Measurements from ENCODE around the gene TRAPPC3.

The TRAPPC3 gene

GRCh38 chr1:36174713-36175112 is 25.4 kb upstream of the TRAPPC3 start:
- TF ChIP-seq, protein P1, sequence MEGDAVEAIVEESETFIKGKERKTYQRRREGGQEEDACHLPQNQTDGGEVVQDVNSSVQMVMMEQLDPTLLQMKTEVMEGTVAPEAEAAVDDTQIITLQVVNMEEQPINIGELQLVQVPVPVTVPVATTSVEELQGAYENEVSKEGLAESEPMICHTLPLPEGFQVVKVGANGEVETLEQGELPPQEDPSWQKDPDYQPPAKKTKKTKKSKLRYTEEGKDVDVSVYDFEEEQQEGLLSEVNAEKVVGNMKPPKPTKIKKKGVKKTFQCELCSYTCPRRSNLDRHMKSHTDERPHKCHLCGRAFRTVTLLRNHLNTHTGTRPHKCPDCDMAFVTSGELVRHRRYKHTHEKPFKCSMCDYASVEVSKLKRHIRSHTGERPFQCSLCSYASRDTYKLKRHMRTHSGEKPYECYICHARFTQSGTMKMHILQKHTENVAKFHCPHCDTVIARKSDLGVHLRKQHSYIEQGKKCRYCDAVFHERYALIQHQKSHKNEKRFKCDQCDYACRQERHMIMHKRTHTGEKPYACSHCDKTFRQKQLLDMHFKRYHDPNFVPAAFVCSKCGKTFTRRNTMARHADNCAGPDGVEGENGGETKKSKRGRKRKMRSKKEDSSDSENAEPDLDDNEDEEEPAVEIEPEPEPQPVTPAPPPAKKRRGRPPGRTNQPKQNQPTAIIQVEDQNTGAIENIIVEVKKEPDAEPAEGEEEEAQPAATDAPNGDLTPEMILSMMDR (IDR thresholded peaks at IDR 0.05; ENCODE audit: insufficient read depth, low read length, poor library complexity, severe bottlenecking), result no peak
- DNase-seq (ENCODE audit: extremely low read depth, insufficient read length), result no peak
- peaks cover 55% of the 10 kb centered on the region for H3K36me3 ChIP-seq (ENCODE audit: control insufficient read depth, insufficient read depth, low read length)
- H3K27me3 ChIP-seq (replicated peaks; ENCODE audit: control insufficient read depth, insufficient read depth, low read length), result no peaks in the 10 kb centered on the region
- H3K4me3 ChIP-seq (replicated peaks; ENCODE audit: low read depth, low read length), result no peak overlapping the region

GRCh38 chr1:36172983-36173382 is 23.7 kb upstream of the TRAPPC3 start:
- TF ChIP-seq, protein P1 (IDR thresholded peaks at IDR 0.05; ENCODE audit: insufficient read depth, low read length, poor library complexity, severe bottlenecking), result no peak
- DNase-seq (ENCODE audit: extremely low read depth, insufficient read length), result no peak
- peaks cover 48% of the 10 kb centered on the region for H3K36me3 ChIP-seq (ENCODE audit: control insufficient read depth, insufficient read depth, low read length)
- no peaks in the 10 kb centered on the region for H3K27me3 ChIP-seq (replicated peaks; ENCODE audit: control insufficient read depth, insufficient read depth, low read length)
- no peak overlapping the region for H3K4me3 ChIP-seq (replicated peaks; ENCODE audit: low read depth, low read length)

DNA sequence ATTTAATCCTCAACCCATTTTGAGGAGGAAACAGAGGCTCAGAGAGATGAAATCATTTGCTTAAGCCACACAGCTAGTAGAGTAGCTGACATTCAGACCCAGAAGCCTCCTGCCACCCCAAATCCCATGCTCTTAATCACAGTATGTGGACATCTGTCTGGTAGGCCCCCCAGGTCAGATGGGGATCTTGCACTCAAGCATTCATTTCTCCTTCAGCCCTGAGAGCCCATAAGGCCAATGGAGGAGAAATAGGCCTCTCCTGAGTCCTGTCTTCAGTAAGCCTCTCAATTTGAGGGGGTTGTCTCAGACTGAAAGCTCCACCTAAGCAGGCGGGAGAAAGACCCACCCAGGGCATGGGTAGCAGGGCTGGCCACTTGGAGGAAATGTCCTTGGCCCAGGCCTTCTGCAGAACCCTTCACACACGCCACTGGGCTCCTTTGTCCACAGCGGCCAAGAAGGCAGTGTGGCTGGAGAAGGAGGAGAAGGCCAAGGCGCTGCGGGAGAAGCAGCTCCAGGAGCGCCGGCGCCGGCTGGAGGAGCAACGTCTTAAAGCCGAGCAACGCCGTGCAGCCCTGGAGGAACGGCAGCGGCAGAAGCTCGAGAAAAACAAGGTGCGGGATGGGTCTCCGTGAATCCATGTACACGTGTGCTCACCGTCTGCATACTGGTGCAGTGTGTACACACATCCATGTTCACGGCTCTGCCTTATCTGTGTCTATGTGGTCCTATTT is 22.9 kb upstream of the TRAPPC3 start:
- Histone ChIP-seq H3K4me3 (replicated peaks; ENCODE audit: low read depth, low read length) (no peak overlapping the region), H3K27me3 (replicated peaks; ENCODE audit: control insufficient read depth, insufficient read depth, low read length) (no peaks in the 10 kb centered on the region), H3K36me3 (ENCODE audit: control insufficient read depth, insufficient read depth, low read length) (peaks cover 50% of the 10 kb centered on the region)
- no peak for DNase-seq (ENCODE audit: extremely low read depth, insufficient read length)
- TF ChIP-seq, protein P1 (IDR thresholded peaks at IDR 0.05; ENCODE audit: insufficient read depth, low read length, poor library complexity, severe bottlenecking), result no peak

GRCh38 chr1:36170643-36171412 is 21.5 kb upstream of the TRAPPC3 start:
- Histone ChIP-seq H3K4me3 (replicated peaks; ENCODE audit: low read depth, low read length) (no peak overlapping the region), H3K27me3 (replicated peaks; ENCODE audit: control insufficient read depth, insufficient read depth, low read length) (no peaks in the 10 kb centered on the region), H3K36me3 (ENCODE audit: control insufficient read depth, insufficient read depth, low read length) (peaks cover 47% of the 10 kb centered on the region)
- DNase-seq (ENCODE audit: extremely low read depth, insufficient read length), result no peak
- TF ChIP-seq, protein P1 (IDR thresholded peaks at IDR 0.05; ENCODE audit: insufficient read depth, low read length, poor library complexity, severe bottlenecking), result no peak

- Histone ChIP-seq H3K4me3 (replicated peaks; ENCODE audit: low read depth, low read length) (no peak overlapping the region), H3K27me3 (replicated peaks; ENCODE audit: control insufficient read depth, insufficient read depth, low read length) (no peaks in the 10 kb centered on the region), H3K36me3 (ENCODE audit: control insufficient read depth, insufficient read depth, low read length) (peaks cover 31% of the 10 kb centered on the region)
- TF ChIP-seq, protein P1 (IDR thresholded peaks at IDR 0.05; ENCODE audit: insufficient read depth, low read length, poor library complexity, severe bottlenecking), result no peak
- no peak for DNase-seq (ENCODE audit: extremely low read depth, insufficient read length)
Measured at GRCh38 chr1:36168514-36168913, 19.2 kb upstream of the TRAPPC3 start.
